Measurements from ENCODE around the gene CEP85L. TPM values are rescaled to one million over a fixed set of nuclear protein-coding genes. Genes with fewer than 3 reads are reported as not detected.

The CEP85L gene
- total and polyA plus RNA-seq, 2 donors (not counting 1 experiment from before 2014, with no cell fraction given): 7.3 to 22.0 TPM

- Histone ChIP-seq H3K4me2 (ENCODE audit: extremely low read depth, insufficient read depth, low read length) (peak overlapping the region; percentile 93), H3K4me1 (ENCODE audit: control insufficient read depth, extremely low read depth, insufficient read depth, low read length) (peaks cover 3% of the 10 kb centered on the region), H3K27ac (ENCODE audit: insufficient read depth, low read length) (peak overlapping the region; percentile 89), H3K9ac (ENCODE audit: insufficient read depth, low read length) (peak overlapping the region; percentile 97), H3K36me3 (ENCODE audit: control insufficient read depth, insufficient read depth, low read length) (no peaks in the 10 kb centered on the region), H4K20me1 (ENCODE audit: control insufficient read depth, extremely low read depth, insufficient read depth, low read length) (peaks cover 2% of the 10 kb centered on the region), H3K79me2 (ENCODE audit: control insufficient read depth, insufficient read depth, low read length) (peaks cover 54% of the 10 kb centered on the region), H2AFZ (ENCODE audit: low read length) (peak overlapping the region; percentile 80), H3K4me3 (replicated peaks in 1 of 4; ENCODE audit: control extremely low read depth in 1 of 4, insufficient read depth in 1 of 4, low read depth in 3 of 4, low read length in 4 of 4) (peak overlapping the region; percentile 85 to 99 (median 93)), H3K27me3 (ENCODE audit: control insufficient read depth, insufficient read depth, low read length) (no peaks in the 10 kb centered on the region), H3K9me3 (ENCODE audit: control insufficient read depth, insufficient read depth, low read depth, low read length) (no peaks in the 10 kb centered on the region)
- TF ChIP-seq CTCF (conservative IDR thresholded peaks at IDR 0.05 in 1 of 2, IDR thresholded peaks at IDR 0.05 in 1 of 2; ENCODE audit: low read depth in 1 of 2, low read length in 2 of 2) (no peak), EZH2 (IDR thresholded peaks at IDR 0.05; ENCODE audit: low read length, missing control alignments) (no peak)
- no peak for DNase-seq (ENCODE audit: low read depth in 2 of 2)
Measured at GRCh38 chr6:118650582-118651281, 659 bp downstream of the CEP85L start.

GRCh38 chr6:118649918-118650581 is 1.3 kb downstream of the CEP85L start:
- peak overlapping the region; percentile 89 for H3K27ac ChIP-seq (ENCODE audit: insufficient read depth, low read length)
- H3K9ac ChIP-seq (ENCODE audit: insufficient read depth, low read length): peak overlapping the region; percentile 97
- no peaks in the 10 kb centered on the region for H3K36me3 ChIP-seq (ENCODE audit: control insufficient read depth, insufficient read depth, low read length)
- no peaks in the 10 kb centered on the region for H3K27me3 ChIP-seq (ENCODE audit: control insufficient read depth, insufficient read depth, low read length)
- H4K20me1 ChIP-seq (ENCODE audit: control insufficient read depth, extremely low read depth, insufficient read depth, low read length): peaks cover 2% of the 10 kb centered on the region
- no peaks in the 10 kb centered on the region for H3K9me3 ChIP-seq (ENCODE audit: control insufficient read depth, insufficient read depth, low read depth, low read length)
- peaks cover 61% of the 10 kb centered on the region for H3K79me2 ChIP-seq (ENCODE audit: control insufficient read depth, insufficient read depth, low read length)
- H3K4me2 ChIP-seq (ENCODE audit: extremely low read depth, insufficient read depth, low read length): peak overlapping the region; percentile 93
- peak overlapping the region; percentile 19 for H2AFZ ChIP-seq (ENCODE audit: low read length)
- DNase-seq (ENCODE audit: low read depth in 2 of 2): peak; percentile 58 to 73
- H3K4me3 ChIP-seq (replicated peaks in 1 of 4; ENCODE audit: control extremely low read depth in 1 of 4, insufficient read depth in 1 of 4, low read depth in 3 of 4, low read length in 4 of 4): peak overlapping the region; percentile 85 to 99 (median 93)
- TF ChIP-seq CTCF (conservative IDR thresholded peaks at IDR 0.05 in 1 of 2, IDR thresholded peaks at IDR 0.05 in 1 of 2; ENCODE audit: low read depth in 1 of 2, low read length in 2 of 2) (no peak), EZH2 (IDR thresholded peaks at IDR 0.05; ENCODE audit: low read length, missing control alignments) (no peak)
- peaks cover 3% of the 10 kb centered on the region for H3K4me1 ChIP-seq (ENCODE audit: control insufficient read depth, extremely low read depth, insufficient read depth, low read length)

- peaks cover 2% of the 10 kb centered on the region for H4K20me1 ChIP-seq (ENCODE audit: control insufficient read depth, extremely low read depth, insufficient read depth, low read length)
- H3K27ac ChIP-seq (ENCODE audit: insufficient read depth, low read length): peak overlapping the region; percentile 54
- H3K4me3 ChIP-seq (replicated peaks in 1 of 4; ENCODE audit: control extremely low read depth in 1 of 4, insufficient read depth in 1 of 4, low read depth in 3 of 4, low read length in 4 of 4): peak overlapping the region; percentile 85 to 99 (median 93)
- no peak for TF ChIP-seq CTCF (conservative IDR thresholded peaks at IDR 0.05 in 1 of 2, IDR thresholded peaks at IDR 0.05 in 1 of 2; ENCODE audit: low read depth in 1 of 2, low read length in 2 of 2)
- no peak for TF ChIP-seq EZH2 (IDR thresholded peaks at IDR 0.05; ENCODE audit: low read length, missing control alignments)
- no peak overlapping the region for H2AFZ ChIP-seq (ENCODE audit: low read length)
- no peaks in the 10 kb centered on the region for H3K27me3 ChIP-seq (ENCODE audit: control insufficient read depth, insufficient read depth, low read length)
- H3K4me2 ChIP-seq (ENCODE audit: extremely low read depth, insufficient read depth, low read length): peak overlapping the region; percentile 93
- peaks cover 72% of the 10 kb centered on the region for H3K79me2 ChIP-seq (ENCODE audit: control insufficient read depth, insufficient read depth, low read length)
- H3K4me1 ChIP-seq (ENCODE audit: control insufficient read depth, extremely low read depth, insufficient read depth, low read length): peaks cover 3% of the 10 kb centered on the region
- H3K9me3 ChIP-seq (ENCODE audit: control insufficient read depth, insufficient read depth, low read depth, low read length): no peaks in the 10 kb centered on the region
- no peak overlapping the region for H3K9ac ChIP-seq (ENCODE audit: insufficient read depth, low read length)
- H3K36me3 ChIP-seq (ENCODE audit: control insufficient read depth, insufficient read depth, low read length): no peaks in the 10 kb centered on the region
- DNase-seq (ENCODE audit: low read depth in 2 of 2): peak in 1 of 2 donors; percentile 60
Measured at GRCh38 chr6:118648866-118649554, 2.4 kb downstream of the CEP85L start.

All from fibroblast of lung (primary cell).